Panc1 (cell line): ENCODE measurements around the gene NDUFS6. TPM values are rescaled to one million over a fixed set of nuclear protein-coding genes. Genes with fewer than 3 reads are reported as not detected.

Experiments
- ATAC-seq: fragments of 200-7000 bp; cut with Tn5 transposase; 2 replicates; pipeline ENCODE4 v1.9.1; 2020; ENCODE audit warnings: mild to moderate bottlenecking, moderate library complexity
- BruUV-seq: library from RNA; stranded (reverse); fragments of 400-500 nt; replicated peaks from 2 replicates; lab custom pipeline; 2021; lab: Mats Ljungman, UMichigan
- CTCF ChIA-PET: fragments of 300-600 bp; sonication (Branson Sonifier 250); formaldehyde crosslinking; loops from one replicate; lab custom pipeline; 2022; ENCODE audit warnings: antibody characterized with exemption; lab: Charles Lee
- POLR2A ChIA-PET: fragments of 300-600 bp; sonication (Branson Sonifier 250); formaldehyde crosslinking; loops from one replicate; lab custom pipeline; 2022; ENCODE audit warnings: antibody characterized with exemption; lab: Charles Lee
- DNase-seq: peaks from one replicate; pipeline ENCODE4 v3.0.0-alpha.2; 2010; ENCODE audit warnings: low read depth, low spot score
- H3K27ac ChIP-seq: 2 replicates; pipeline ENCODE4 v1.5.1; 2011; ENCODE audit warnings: mild to moderate bottlenecking, low read length, inconsistent platforms
- H3K27me3 ChIP-seq: fragments of 200-500 bp; sonication (Bioruptor generic); 2 replicates; pipeline ENCODE4 v1.6.0; 2014; ENCODE audit warnings: low read length, inconsistent platforms; ENCODE audit not compliant: control insufficient read depth, insufficient read depth
- H3K36me3 ChIP-seq: fragments of 200-500 bp; sonication (Bioruptor generic); 2 replicates; pipeline ENCODE4 v1.5.1; 2014; ENCODE audit warnings: inconsistent platforms, mild to moderate bottlenecking, low read length, moderate library complexity; ENCODE audit not compliant: control insufficient read depth, insufficient read depth
- H3K4me1 ChIP-seq: 2 replicates; pipeline ENCODE4 v1.5.1; 2011; ENCODE audit warnings: inconsistent platforms, mild to moderate bottlenecking, low read length, moderate library complexity; ENCODE audit not compliant: control insufficient read depth, insufficient read depth
- H3K4me3 ChIP-seq, 2 experiments: 2 replicates each; pipeline ENCODE4 v1.5.1; 2011 to 2012; ENCODE audit warnings: low read depth in 2 of 2, low read length in 2 of 2, mild to moderate bottlenecking in 2 of 2, inconsistent platforms in 1 of 2, moderate library complexity in 1 of 2
- H3K9me3 ChIP-seq: fragments of 200-500 bp; sonication (Bioruptor generic); 2 replicates; pipeline ENCODE4 v1.5.1; 2014; ENCODE audit warnings: low read depth, mild to moderate bottlenecking, inconsistent platforms, low read length, moderate library complexity; ENCODE audit not compliant: control insufficient read depth, insufficient read depth
- CTCF ChIP-seq: fragments of 450-650 bp; IDR thresholded peaks from 2 replicates; pipeline ENCODE4 v1.5.1; 2017; ENCODE audit warnings: mild to moderate bottlenecking
- POLR2AphosphoS5 ChIP-seq: IDR thresholded peaks from 2 replicates; pipeline ENCODE4 v1.6.1; 2012; ENCODE audit warnings: mild to moderate bottlenecking, low read depth, low read length, moderate library complexity
- SIN3A ChIP-seq: IDR thresholded peaks from 2 replicates; pipeline ENCODE4 v1.6.1; 2012; ENCODE audit warnings: low read depth, mild to moderate bottlenecking, low read length, moderate library complexity, borderline replicate concordance; ENCODE audit not compliant: insufficient read depth
- TCF7L2 ChIP-seq: IDR thresholded peaks from 2 replicates; pipeline ENCODE4 v1.6.1; 2011; ENCODE audit warnings: mild to moderate bottlenecking, low read depth, low read length, inconsistent platforms
- in situ Hi-C: cut with HindIII; loops from 2 replicates; pipeline ENCODE4 v1.10.0; 2016; ENCODE audit warnings: low sequenced_read_pairs, low pct_unique_long_range_greater_than_20kb
- intact Hi-C: fragments of 100-400 bp; cut with micrococcal nuclease; formaldehyde crosslinking; loops from one replicate; pipeline ENCODE4 v1.10.0; 2022; ENCODE audit not compliant: unreplicated experiment
- total RNA-seq: library from RNA; stranded (reverse); gene quantifications from one replicate; pipeline ENCODE4 v1.2.1, GENCODE V29; 2021; ENCODE audit not compliant: unreplicated experiment
- TF ChIP-seq, protein P1 (sequence below), 2 experiments: IDR thresholded peaks; 2 replicates each; pipeline ENCODE4 v1.6.1; 2011 to 2012; ENCODE audit warnings: low read depth in 2 of 2, control low read depth in 1 of 2, low read length in 1 of 2, mild to moderate bottlenecking in 1 of 2, moderate library complexity in 1 of 2; ENCODE audit not compliant: insufficient read depth in 1 of 2

The NDUFS6 gene
- total RNA-seq, 1 experiment from 2014 or later = 70.6 TPM

GRCh38 chr5:1762883-1763547 lies 38.2 kb upstream of the NDUFS6 start:
- Histone ChIP-seq H3K27me3 (no peaks in the 10 kb centered on the region), H3K9me3 (no peaks in the 10 kb centered on the region), H3K36me3 (no peaks in the 10 kb centered on the region), H3K4me1 (no peaks in the 10 kb centered on the region), H3K27ac (no peak overlapping the region), H3K4me3 (no peak overlapping the region)
- peak; percentile 19; the same call in 1 of the 2 replicates for ATAC-seq
- DNase-seq = no peak
- ChIA-PET CTCF (interaction anchor here (0.5 to 2.1 kb wide), 2 partner anchors 121 to 276 kb away, joined by 4 to 6 read pairs; no protein-coding TSS in a partner anchor), POLR2A (no interaction called here)
- TF ChIP-seq SIN3A (no peak), TCF7L2 (no peak), CTCF (no peak), POLR2AphosphoS5 (no peak)
- TF ChIP-seq, protein P1, sequence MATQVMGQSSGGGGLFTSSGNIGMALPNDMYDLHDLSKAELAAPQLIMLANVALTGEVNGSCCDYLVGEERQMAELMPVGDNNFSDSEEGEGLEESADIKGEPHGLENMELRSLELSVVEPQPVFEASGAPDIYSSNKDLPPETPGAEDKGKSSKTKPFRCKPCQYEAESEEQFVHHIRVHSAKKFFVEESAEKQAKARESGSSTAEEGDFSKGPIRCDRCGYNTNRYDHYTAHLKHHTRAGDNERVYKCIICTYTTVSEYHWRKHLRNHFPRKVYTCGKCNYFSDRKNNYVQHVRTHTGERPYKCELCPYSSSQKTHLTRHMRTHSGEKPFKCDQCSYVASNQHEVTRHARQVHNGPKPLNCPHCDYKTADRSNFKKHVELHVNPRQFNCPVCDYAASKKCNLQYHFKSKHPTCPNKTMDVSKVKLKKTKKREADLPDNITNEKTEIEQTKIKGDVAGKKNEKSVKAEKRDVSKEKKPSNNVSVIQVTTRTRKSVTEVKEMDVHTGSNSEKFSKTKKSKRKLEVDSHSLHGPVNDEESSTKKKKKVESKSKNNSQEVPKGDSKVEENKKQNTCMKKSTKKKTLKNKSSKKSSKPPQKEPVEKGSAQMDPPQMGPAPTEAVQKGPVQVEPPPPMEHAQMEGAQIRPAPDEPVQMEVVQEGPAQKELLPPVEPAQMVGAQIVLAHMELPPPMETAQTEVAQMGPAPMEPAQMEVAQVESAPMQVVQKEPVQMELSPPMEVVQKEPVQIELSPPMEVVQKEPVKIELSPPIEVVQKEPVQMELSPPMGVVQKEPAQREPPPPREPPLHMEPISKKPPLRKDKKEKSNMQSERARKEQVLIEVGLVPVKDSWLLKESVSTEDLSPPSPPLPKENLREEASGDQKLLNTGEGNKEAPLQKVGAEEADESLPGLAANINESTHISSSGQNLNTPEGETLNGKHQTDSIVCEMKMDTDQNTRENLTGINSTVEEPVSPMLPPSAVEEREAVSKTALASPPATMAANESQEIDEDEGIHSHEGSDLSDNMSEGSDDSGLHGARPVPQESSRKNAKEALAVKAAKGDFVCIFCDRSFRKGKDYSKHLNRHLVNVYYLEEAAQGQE (IDR thresholded peaks at IDR 0.05; ENCODE audit: insufficient read depth in 1 of 2, low read depth in 2 of 2, low read length in 1 of 2) = no peak
- BruUV-seq = no TSS peak
- in situ Hi-C loops (no loop called here), intact Hi-C loops (loop anchor here (2.0 kb wide), 1 partner anchor 276 kb away; no protein-coding TSS in a partner anchor)

GRCh38 chr5:1763548-1763911 lies 37.7 kb upstream of the NDUFS6 start:
- intact Hi-C loops (loop anchor here (2.0 kb wide), 1 partner anchor 275 kb away; no protein-coding TSS in a partner anchor), in situ Hi-C loops (no loop called here)
- DNase-seq (peak; percentile 28), ATAC-seq (peak; percentile 90)
- Histone ChIP-seq H3K4me1 (no peaks in the 10 kb centered on the region), H3K27ac (no peak overlapping the region), H3K27me3 (no peaks in the 10 kb centered on the region), H3K4me3 (no peak overlapping the region), H3K9me3 (no peaks in the 10 kb centered on the region), H3K36me3 (no peaks in the 10 kb centered on the region)
- BruUV-seq = no TSS peak
- CTCF ChIA-PET = interaction anchor here (0.5 to 2.1 kb wide), 3 partner anchors 120 to 1041 kb away, joined by 4 to 6 read pairs (median 5); no protein-coding TSS in a partner anchor
- POLR2A ChIA-PET = no interaction called here
- TF ChIP-seq, protein P1 (IDR thresholded peaks at IDR 0.05; ENCODE audit: insufficient read depth in 1 of 2, low read depth in 2 of 2, low read length in 1 of 2) = no peak
- TF ChIP-seq CTCF = peak; percentile 93
